RPMI7951 (cell line): ENCODE data around the gene TMEM196. TPM values are rescaled to one million over a fixed set of nuclear protein-coding genes. Genes with fewer than 3 reads are reported as not detected.
"Not testable (repeated sequence)": the region's sequence is repeated elsewhere in the genome, so short reads cannot be mapped to it uniquely, and the experiment has no call there.

Experiments used
- DNase-seq: peaks from one replicate; pipeline ENCODE4 v3.0.0-alpha.2; 2012; ENCODE audit warnings: low read depth
- total RNA-seq: library from RNA; depleted of rRNA; stranded (reverse); fragments of >200 nt; shearing (Covaris generic); gene quantifications from 2 replicates; pipeline ENCODE4 v1.2.3, GENCODE V29; 2014; rRNA removed

TMEM196 gene
- total RNA-seq, 1 experiment from 2014 or later: not detected

DNA sequence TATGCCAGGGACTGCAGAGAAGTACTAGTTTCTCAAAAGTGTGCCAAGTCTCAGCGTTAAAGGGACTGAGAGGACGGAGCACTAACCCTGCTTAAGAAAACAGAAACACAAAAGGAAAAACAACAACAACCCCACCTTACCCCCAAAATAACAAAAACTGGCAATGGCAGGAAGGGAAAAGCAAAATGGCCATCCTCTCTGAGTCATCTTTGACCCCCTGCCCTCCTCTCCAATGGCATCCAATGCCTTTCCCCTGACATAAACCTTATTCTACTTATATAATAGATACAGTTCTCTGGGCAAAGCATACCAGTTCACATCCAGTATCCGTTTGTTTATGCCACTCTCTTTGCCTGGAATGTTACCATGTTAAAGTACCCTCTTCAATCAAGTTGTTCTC is 66.2 kb downstream of the TMEM196 start:
- DNase-seq: peak; percentile 21

DNA sequence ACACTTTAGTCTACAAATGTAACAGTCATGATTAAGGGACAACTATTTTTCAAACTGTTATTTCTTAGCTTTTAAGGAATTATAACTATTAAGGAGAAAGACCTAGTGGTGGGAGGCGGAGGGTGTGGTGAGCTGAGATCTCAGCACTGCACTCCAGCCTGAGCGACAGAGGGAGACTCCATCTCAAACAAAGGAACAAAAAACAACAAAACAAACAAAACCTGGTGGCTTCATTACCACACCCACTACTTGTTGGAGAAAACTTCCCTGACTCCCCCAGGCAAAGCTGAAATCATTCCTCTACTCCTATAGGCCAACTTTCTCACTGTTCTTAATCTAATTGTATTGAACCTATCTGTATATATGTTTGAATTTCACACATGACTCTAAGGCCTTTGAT is 67.8 kb downstream of the TMEM196 start:
- DNase-seq: no peak

DNA sequence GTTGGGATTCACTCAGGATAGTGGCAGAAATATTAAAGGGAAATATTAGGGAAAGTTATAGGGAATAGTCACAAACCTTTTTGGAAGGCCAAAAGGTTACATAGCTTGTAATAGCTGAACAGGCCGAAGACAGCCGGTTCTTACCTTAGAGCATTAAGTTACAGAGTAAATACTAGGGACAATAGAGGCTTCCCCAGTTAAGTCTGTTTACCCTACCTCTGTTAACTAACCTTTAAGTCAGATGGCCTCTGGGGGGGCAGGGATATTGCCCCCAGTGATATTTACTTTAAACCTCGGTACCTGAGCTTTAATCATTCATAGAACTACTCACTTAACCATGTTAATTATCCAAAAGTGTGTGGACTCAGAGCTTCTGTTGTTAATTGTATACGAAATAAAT is 71.9 kb downstream of the TMEM196 start:
- no peak for DNase-seq

DNA sequence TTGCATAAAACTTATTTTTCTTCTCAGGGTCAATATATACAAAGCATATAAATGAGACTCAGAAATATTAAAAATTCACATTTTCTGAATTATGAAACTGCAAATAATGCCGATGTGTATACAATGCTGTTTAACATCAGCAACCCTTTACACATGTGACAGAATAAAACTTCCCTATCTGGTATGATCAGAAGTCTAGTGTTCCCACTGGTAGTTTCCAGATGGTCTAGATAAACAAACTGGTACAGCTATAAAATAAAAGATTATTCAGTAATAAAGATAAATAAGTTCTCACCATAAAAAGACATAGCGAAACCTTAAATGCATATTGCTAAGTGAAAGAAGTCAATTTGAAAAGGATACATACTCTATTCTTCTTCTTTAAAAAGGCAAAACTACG is 72.5 kb downstream of the TMEM196 start:
- no peak for DNase-seq

DNA sequence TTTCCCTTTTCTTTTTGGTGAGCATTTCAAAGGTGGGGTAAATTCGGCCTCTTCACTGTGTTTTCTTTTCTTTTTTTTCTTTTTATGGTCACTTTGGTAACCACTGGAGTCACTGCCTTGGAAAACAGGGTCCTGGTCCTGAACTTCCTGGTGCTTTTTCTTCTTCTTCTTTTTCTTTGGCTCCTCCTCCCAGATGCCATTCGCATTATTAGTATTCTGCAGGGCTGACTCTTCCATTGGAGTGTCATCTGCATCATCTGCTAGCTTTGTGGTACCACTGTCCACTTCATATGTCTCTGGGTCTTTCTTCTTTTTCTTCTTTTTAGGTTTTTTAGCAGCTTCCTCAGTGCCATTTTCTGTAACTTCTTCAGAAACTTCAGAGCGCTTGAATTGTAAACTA is 75.1 kb downstream of the TMEM196 start:
- no peak for DNase-seq

DNA sequence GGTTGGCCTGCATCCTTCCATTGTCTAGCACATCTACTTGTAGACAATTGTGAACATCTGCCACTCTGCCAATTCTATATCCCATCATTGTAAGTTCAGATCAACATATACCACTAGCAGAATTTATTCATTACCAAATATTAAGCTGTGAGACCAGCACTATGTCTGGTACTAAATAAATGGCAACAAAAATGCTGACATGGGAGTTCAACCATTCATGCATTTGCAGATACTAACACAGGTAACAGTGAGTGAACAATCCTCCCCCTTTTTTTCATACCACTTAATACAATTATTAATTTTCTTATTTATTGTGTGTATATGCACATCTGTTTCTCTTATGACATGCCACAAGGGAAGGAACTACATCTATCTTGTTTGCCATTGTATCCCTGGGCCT is 76.5 kb downstream of the TMEM196 start:
- no peak for DNase-seq

DNA sequence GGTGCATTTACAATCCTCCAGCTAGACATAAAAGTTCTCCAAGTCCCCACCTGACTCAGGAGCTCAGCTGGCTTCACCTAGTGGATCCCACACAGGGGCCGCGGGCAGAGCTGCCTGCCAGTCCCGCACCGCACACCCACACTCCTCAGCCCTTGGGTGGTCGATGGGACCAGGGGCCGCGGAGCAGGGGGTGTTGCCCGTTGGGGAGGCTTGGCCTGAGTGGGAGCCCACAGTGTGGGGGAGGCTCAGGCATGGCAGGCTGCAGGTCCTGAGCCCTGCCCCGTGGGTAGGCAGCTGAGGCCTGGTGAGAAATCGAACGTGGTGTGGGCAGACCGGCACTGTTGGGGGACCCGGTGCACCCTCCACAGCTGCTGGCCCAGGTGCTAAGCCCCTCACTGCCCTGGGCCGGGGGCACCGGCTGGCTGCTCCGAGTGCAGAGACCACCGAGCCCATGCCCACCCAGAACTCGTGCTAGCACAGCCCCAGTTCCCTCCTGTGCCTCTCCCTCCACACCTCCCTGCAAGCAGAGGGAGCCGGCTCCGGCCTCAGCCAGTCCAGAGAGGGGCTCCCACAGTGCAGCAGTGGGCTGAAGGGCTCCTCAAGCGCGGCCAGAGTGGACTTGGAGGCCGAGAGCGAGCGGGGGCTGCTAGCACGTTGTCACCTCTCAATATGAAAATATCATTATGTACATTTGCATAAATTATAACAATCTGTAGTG is 81.1 kb downstream of the TMEM196 start:
- no peak for DNase-seq

DNA sequence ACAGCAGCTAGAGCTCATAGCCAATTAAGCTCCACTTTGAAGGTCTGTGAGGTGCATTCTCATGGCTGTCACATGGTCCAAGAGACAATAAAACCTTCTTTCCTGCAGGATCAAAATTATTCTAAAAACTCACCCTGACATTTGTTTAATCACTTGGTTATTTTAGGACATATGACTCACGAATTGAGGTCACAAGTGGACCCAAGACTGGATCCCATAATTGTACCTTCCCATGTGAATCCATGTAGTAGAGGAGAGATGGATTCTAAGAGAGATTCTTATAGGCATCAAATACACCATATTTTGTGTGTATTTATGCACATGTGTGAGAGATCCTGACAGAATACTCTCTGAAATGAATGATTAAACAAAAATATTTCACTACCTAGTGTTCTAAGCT is 82.7 kb downstream of the TMEM196 start:
- peak; percentile 18 for DNase-seq

DNA sequence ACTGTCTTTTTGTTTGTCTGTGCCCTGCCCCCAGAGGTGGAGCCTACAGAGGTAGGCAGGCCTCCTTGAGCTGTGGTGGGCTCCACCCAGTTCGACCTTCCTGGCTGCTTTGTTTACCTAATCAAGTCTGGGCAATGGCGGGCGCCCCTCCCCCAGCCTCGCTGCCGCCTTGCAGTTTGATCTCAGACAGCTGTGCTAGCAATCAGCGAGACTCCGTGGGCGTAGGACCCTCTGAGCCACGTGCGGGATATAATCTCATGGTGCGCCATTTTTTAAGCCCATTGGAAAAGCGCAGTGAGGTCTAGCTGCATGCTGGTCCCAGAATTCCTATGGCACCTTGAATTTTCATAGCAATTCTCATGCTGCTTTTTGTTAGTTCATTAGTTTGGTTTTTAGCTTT is 84.3 kb downstream of the TMEM196 start:
- not testable (repeated sequence) for DNase-seq

DNA sequence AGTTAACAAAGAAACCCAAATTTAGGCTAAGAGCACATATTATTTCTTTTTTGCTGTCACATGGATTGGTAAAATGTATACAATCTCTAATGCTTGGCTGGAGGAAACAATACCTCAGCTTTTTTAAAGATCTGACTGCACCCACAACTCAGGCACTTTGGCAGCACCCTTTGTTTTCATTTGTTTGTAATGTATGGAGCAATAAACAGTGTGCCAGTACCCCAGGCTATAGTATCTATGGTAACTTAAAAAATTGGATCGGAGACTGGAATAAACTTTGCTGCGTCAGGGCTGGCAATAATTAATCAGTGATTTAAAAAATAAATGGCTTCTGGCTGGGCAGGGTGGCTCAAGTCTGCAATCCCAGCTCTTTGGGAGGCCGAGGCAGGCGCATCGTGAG is 91.8 kb downstream of the TMEM196 start:
- no peak for DNase-seq

DNA sequence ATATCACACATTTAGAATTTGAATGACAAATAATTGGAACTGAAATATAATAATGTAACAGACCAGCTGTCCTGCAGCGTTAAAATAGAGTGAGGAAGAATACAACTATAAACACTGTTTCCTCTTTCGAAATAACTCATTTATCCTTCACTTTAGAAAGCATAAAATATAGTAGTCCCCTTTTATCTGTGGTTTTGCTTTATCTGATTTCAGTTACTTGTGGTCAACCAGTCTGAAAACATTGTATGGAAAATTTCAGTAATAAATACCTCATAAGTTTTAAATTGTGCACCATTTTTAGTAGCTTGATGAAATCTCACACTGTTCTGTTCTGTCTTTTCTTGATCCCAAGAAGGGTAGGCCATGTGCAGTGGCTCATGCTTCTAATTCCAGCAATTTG is 96.2 kb downstream of the TMEM196 start:
- peak; percentile 47 for DNase-seq

DNA sequence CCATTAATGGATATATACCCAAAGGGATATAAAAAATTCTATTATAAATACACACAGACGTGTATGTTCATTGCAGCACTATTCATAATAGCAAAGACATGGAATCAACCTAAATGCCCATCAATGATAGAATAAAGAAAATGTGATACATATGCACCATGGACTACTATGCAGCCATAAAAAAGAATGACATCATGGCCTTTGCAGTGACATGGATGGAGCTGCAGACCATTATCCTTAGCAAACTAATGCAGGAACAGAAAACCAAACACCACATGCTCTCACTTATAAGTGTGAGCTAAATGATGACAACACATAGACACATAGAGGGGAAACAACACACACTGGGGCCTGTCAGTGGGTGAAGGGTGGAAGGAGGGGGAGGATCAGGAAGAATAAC is 97.6 kb downstream of the TMEM196 start:
- no peak for DNase-seq

DNA sequence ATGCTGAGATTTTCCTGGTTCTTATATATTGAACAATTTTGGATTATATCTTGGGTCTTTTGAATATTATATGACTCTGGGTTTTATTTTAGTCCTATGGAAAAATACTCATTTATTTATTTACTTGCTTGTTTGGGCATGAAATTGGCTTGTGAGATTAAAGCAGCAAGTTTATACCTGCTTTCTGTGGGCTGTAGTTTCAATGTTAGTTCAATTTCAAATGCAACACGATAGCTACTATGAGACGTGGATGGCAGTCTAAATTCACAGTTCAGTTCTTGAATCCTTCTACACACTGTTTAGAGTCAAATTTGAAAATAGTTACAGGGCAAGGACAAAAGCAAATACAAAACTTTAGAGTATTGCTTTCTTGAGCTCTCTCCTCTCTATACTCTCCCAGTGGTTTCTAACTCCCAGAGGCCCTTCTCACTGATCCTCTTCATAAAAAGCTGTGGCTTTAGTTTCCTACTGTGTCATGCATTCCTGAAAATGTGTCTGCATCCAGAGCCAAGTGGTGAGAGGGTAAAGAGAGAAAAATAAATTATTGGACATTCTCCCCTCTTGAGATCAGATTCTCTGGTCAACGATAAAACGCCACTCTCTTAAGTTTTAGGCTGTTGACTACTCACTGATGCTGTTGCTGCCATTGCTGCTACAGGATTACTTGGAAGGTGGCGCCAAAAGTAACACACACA is 99.0 kb downstream of the TMEM196 start:
- DNase-seq: no peak

DNA sequence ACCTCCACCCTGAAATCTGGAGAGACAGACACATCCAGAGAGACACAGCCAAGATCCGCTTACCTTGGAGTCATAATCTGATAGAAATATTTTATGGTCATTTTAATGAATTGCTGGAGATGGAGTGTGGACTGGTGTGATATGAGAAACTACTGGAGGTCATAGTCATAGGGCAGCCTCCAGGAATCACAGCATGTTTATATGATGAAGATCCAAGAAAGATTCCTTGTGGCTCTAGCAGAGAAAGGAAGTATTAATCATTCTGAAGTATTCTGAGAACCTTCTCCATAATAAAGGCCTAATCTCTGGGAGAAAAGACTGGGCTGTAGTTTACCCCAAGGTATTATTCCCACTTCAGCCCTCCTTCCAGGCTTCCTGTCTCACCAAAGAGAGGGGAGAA is 102.6 kb downstream of the TMEM196 start:
- DNase-seq: no peak

Other genes with a start within 250 kb of the TMEM196 start
- 29.5 and 38.8 TPM in 2 replicates for gene POLR1F, start 64.6 kb downstream of the TMEM196 start, total RNA-seq